ENCODE data around the gene TFEC. TPM values are rescaled to one million over a fixed set of nuclear protein-coding genes. Genes with fewer than 3 reads are reported as not detected.

Gene TFEC
- polyA plus RNA-seq, 2 of the 4 experiments (the other 2 are of a cell fraction) = 0.05 to 0.13 TPM

GRCh38 chr7:115951547-115951946, 79.0 kb downstream of the TFEC start:
- Histone ChIP-seq H3K4me1 (no peaks in the 10 kb centered on the region), H3K9me3 (no peaks in the 10 kb centered on the region), H3K27ac (no peak overlapping the region), H3K4me3 (no peak overlapping the region), H3K4me2 (no peak overlapping the region)
- 13% methylated on average over 1 of the region's 1 CpG for WGBS (ENCODE audit: missing lambda C conversion rate)
- CTCF ChIA-PET = no interaction called here
- POLR2A ChIA-PET = no interaction called here
- ATAC-seq (no peak), FAIRE-seq (no peak), DNase-seq (ENCODE audit: low read depth in 1 of 2, low spot score in 1 of 2) (no peak)
- TF ChIP-seq RFX5 (IDR thresholded peaks at IDR 0.05) = no peak
- peak; percentile 65 for TF ChIP-seq MAFK (IDR thresholded peaks at IDR 0.05; ENCODE audit: partially characterized antibody)

GRCh38 chr7:115941703-115942268, 88.8 kb downstream of the TFEC start:
- no peak for FAIRE-seq
- 22% methylated on average over 5 of the region's 5 CpGs for WGBS (ENCODE audit: missing lambda C conversion rate)
- POLR2A ChIA-PET = no interaction called here

GRCh38 chr7:115940460-115941060, 90.0 kb downstream of the TFEC start:
- no peak for FAIRE-seq
- no peak overlapping the region for H3K4me3 ChIP-seq
- no peaks in the 10 kb centered on the region for H3K9me3 ChIP-seq
- ATAC-seq = peak in 1 of 2 experiments; percentile 43; a peak in 1 of 6 replicates
- H3K4me2 ChIP-seq = no peak overlapping the region
- WGBS (ENCODE audit: missing lambda C conversion rate) = 11% methylated on average over 3 of the region's 3 CpGs
- DNase-seq (ENCODE audit: low read depth in 1 of 2, low spot score in 1 of 2) = no peak
- TF ChIP-seq EHF (CRISPR knock-in tag; IDR thresholded peaks at IDR 0.05) (no peak), ZSCAN20 (CRISPR knock-in tag; IDR thresholded peaks at IDR 0.05) (no peak), ESRRA (IDR thresholded peaks at IDR 0.05; ENCODE audit: borderline replicate concordance, low read length) (no peak), CTCF (IDR thresholded peaks at IDR 0.05) (no peak), KDM5A (IDR thresholded peaks at IDR 0.05) (no peak), TFCP2L1 (CRISPR knock-in tag; IDR thresholded peaks at IDR 0.05) (no peak), MAZ (IDR thresholded peaks at IDR 0.05; ENCODE audit: borderline replicate concordance, low read depth, low read length) (no peak), BCL3 (IDR thresholded peaks at IDR 0.05) (no peak), MAX (IDR thresholded peaks at IDR 0.05) (no peak), ZNF302 (CRISPR knock-in tag; IDR thresholded peaks at IDR 0.05) (no peak), NFE2L2 (conservative IDR thresholded peaks at IDR 0.05; ENCODE audit: low read length) (no peak), JUN (IDR thresholded peaks at IDR 0.05) (no peak), PBX3 (IDR thresholded peaks at IDR 0.05) (no peak), MAFK (IDR thresholded peaks at IDR 0.05; ENCODE audit: partially characterized antibody) (no peak), RFX5 (IDR thresholded peaks at IDR 0.05) (no peak), EP300 (IDR thresholded peaks at IDR 0.05) (no peak), USF2 (IDR thresholded peaks at IDR 0.05) (no peak), HDAC2 (IDR thresholded peaks at IDR 0.05) (no peak)
- H3K4me1 ChIP-seq = no peaks in the 10 kb centered on the region
- ChIA-PET POLR2A (no interaction called here), CTCF (no interaction called here)
- H3K27ac ChIP-seq = no peak overlapping the region

More at GRCh38 chr7:115941703-115942268, 88.8 kb downstream of the TFEC start:
- Histone ChIP-seq H3K4me1 (no peaks in the 10 kb centered on the region), H3K4me3 (no peak overlapping the region), H3K4me2 (no peak overlapping the region), H3K27ac (no peak overlapping the region), H3K9me3 (no peaks in the 10 kb centered on the region)
- CTCF ChIA-PET = interaction anchor here (0.7 kb wide), 1 partner anchor 169 kb away, joined by 3 read pairs; no protein-coding TSS in a partner anchor
- ATAC-seq = no peak
- peak; percentile 77 for TF ChIP-seq MAFK (IDR thresholded peaks at IDR 0.05; ENCODE audit: partially characterized antibody)
- TF ChIP-seq ELK1 (IDR thresholded peaks at IDR 0.05; ENCODE audit: low read depth, low read length) = no peak
- no peak for TF ChIP-seq ZSCAN20 (CRISPR knock-in tag; IDR thresholded peaks at IDR 0.05)
- TF ChIP-seq PBX3 (IDR thresholded peaks at IDR 0.05) = no peak
- no peak for DNase-seq (ENCODE audit: low read depth in 1 of 2, low spot score in 1 of 2)

Measured in A549 (cell line).